Parathyroid adenoma (tissue), 2 donors: ENCODE data around the gene HIC2.

ENCODE experiments used
- H2AFZ ChIP-seq: fragments of 300-600 bp; sonication (generic); one replicate; pipeline ENCODE4 v1.7.0; 2017; ENCODE audit warnings: antibody characterized with exemption, mild to moderate bottlenecking
- H3K27ac ChIP-seq: fragments of 300-600 bp; sonication (generic); one replicate; pipeline ENCODE4 v1.7.0; 2017
- H3K27me3 ChIP-seq: fragments of 300-600 bp; sonication (generic); one replicate; pipeline ENCODE4 v1.7.0; 2017; ENCODE audit warnings: low read length; ENCODE audit not compliant: control insufficient read depth, insufficient read depth
- H3K36me3 ChIP-seq: fragments of 300-600 bp; sonication (generic); one replicate; pipeline ENCODE4 v1.7.0; 2017; ENCODE audit warnings: low read length; ENCODE audit not compliant: control insufficient read depth, insufficient read depth
- H3K4me1 ChIP-seq: fragments of 300-600 bp; sonication (generic); one replicate; pipeline ENCODE4 v1.7.0; 2017; ENCODE audit warnings: control low read depth
- H3K4me2 ChIP-seq: fragments of 300-600 bp; sonication (generic); one replicate; pipeline ENCODE4 v1.7.0; 2017; ENCODE audit warnings: low read length
- H3K4me3 ChIP-seq: fragments of 300-600 bp; sonication (generic); one replicate; pipeline ENCODE4 v1.7.0; 2017; ENCODE audit warnings: low read depth, low read length
- H3K79me2 ChIP-seq: fragments of 300-600 bp; sonication (generic); one replicate; pipeline ENCODE4 v1.7.0; 2017; ENCODE audit warnings: control low read depth
- H3K9ac ChIP-seq: fragments of 300-600 bp; sonication (generic); one replicate; pipeline ENCODE4 v1.7.0; 2017; ENCODE audit warnings: mild to moderate bottlenecking
- H3K9me3 ChIP-seq: fragments of 300-600 bp; sonication (generic); one replicate; pipeline ENCODE4 v1.7.0; 2017; ENCODE audit warnings: low read length; ENCODE audit not compliant: control insufficient read depth
- TF ChIP-seq, protein P1 (sequence below): fragments of 300-600 bp; sonication (generic); IDR thresholded peaks from one replicate; pipeline ENCODE4 v1.7.0; 2017; ENCODE audit warnings: antibody characterized with exemption, mild to moderate bottlenecking
- donor health status: primary hyperparathyroidism.

Gene HIC2

DNA sequence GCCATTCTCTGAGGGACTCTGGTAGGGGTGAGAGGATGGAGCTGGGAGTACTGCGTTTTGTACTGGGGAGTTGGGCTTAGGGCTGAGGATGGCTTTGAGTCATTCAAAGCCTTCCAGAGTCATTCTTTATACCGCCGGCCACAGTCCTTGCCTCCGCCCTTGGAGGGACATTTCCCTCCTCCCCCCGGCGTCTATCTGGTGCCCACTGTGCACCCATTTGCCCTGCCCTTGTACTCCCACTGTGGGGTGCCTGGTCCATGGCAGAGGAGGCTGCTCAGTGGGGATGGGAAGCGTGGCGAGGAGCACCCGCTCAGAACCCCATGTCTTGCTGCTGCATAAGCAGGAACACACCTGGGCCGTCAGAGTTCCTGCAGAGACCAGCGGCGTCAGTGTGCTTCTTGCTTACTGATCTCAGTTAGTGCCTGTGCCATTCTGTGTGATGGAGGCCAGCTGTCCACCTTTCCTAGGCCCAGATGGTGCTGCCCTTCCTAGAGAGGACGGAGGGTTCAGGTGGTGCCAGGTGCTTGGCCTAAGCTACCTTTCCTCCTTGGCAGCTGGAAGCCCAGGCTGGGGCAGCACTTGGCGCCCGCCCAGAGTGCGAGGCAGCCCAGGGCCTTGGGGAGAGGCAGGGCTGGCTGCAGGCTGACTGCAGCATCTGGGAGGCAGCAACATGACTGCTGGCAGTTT is 26.7 kb downstream of the HIC2 start:
- no peaks in the 10 kb centered on the region for H3K36me3 ChIP-seq
- no peak overlapping the region for H3K4me2 ChIP-seq
- H3K27ac ChIP-seq = no peak overlapping the region
- H3K4me3 ChIP-seq = no peak overlapping the region
- no peaks in the 10 kb centered on the region for H3K27me3 ChIP-seq
- H3K9me3 ChIP-seq = no peaks in the 10 kb centered on the region
- H3K9ac ChIP-seq = no peak overlapping the region
- no peak overlapping the region for H2AFZ ChIP-seq
- no peaks in the 10 kb centered on the region for H3K79me2 ChIP-seq
- no peaks in the 10 kb centered on the region for H3K4me1 ChIP-seq
- TF ChIP-seq, protein P1, sequence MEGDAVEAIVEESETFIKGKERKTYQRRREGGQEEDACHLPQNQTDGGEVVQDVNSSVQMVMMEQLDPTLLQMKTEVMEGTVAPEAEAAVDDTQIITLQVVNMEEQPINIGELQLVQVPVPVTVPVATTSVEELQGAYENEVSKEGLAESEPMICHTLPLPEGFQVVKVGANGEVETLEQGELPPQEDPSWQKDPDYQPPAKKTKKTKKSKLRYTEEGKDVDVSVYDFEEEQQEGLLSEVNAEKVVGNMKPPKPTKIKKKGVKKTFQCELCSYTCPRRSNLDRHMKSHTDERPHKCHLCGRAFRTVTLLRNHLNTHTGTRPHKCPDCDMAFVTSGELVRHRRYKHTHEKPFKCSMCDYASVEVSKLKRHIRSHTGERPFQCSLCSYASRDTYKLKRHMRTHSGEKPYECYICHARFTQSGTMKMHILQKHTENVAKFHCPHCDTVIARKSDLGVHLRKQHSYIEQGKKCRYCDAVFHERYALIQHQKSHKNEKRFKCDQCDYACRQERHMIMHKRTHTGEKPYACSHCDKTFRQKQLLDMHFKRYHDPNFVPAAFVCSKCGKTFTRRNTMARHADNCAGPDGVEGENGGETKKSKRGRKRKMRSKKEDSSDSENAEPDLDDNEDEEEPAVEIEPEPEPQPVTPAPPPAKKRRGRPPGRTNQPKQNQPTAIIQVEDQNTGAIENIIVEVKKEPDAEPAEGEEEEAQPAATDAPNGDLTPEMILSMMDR = no peak

DNA sequence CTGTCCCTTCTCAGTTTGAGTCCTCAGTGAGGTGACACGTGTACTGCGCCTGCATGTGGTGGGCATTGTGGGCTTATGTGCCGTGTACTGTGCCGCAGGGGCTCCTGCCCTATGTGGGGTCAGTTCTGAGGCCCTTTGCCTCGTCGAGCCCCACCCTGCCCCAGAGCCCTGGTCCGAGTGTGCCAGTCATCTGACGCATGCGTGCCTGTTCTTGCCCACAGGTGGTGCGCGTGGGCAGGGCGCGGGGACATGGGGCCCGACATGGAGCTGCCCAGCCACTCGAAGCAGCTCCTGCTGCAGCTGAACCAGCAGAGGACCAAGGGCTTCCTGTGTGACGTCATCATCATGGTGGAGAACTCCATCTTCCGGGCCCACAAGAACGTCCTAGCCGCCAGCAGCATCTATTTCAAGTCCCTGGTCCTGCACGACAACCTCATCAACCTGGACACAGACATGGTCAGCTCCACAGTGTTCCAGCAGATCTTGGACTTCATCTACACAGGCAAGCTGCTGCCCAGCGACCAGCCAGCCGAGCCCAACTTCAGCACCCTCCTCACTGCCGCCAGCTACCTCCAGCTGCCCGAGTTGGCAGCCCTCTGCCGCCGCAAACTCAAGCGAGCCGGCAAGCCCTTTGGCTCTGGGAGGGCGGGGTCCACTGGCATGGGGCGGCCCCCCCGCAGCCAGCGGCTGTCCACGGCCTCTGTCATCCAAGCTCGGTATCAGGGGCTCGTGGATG is 27.7 kb downstream of the HIC2 start:
- TF ChIP-seq, protein P1 = no peak
- Histone ChIP-seq H3K4me3 (no peak overlapping the region), H3K79me2 (no peaks in the 10 kb centered on the region), H3K4me1 (no peaks in the 10 kb centered on the region), H3K36me3 (no peaks in the 10 kb centered on the region), H3K4me2 (no peak overlapping the region), H3K9ac (no peak overlapping the region), H2AFZ (no peak overlapping the region), H3K27me3 (no peaks in the 10 kb centered on the region), H3K27ac (no peak overlapping the region), H3K9me3 (no peaks in the 10 kb centered on the region)

DNA sequence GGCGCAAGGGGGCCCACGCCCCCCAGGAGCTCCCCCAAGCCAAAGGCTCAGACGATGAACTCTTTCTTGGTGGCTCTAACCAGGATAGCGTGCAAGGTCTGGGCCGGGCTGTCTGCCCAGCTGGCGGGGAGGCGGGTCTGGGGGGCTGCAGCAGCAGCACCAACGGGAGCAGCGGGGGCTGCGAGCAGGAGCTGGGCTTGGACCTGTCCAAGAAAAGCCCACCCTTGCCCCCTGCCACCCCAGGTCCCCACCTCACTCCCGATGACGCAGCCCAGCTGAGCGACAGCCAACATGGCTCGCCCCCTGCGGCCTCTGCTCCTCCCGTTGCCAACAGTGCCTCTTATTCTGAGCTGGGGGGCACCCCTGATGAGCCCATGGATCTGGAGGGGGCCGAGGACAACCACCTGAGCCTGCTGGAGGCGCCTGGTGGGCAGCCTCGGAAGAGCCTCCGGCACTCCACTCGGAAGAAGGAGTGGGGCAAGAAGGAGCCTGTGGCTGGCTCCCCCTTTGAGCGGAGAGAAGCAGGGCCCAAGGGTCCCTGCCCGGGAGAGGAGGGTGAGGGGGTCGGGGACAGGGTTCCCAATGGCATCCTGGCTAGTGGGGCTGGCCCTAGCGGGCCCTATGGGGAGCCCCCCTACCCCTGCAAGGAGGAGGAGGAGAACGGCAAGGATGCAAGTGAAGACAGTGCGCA is 28.4 kb downstream of the HIC2 start:
- H3K36me3 ChIP-seq = no peaks in the 10 kb centered on the region
- TF ChIP-seq, protein P1 = no peak
- no peaks in the 10 kb centered on the region for H3K4me1 ChIP-seq
- no peaks in the 10 kb centered on the region for H3K27me3 ChIP-seq
- no peak overlapping the region for H3K9ac ChIP-seq
- no peak overlapping the region for H2AFZ ChIP-seq
- no peak overlapping the region for H3K27ac ChIP-seq
- no peaks in the 10 kb centered on the region for H3K9me3 ChIP-seq
- H3K79me2 ChIP-seq = no peaks in the 10 kb centered on the region
- H3K4me3 ChIP-seq = no peak overlapping the region
- H3K4me2 ChIP-seq = no peak overlapping the region

DNA sequence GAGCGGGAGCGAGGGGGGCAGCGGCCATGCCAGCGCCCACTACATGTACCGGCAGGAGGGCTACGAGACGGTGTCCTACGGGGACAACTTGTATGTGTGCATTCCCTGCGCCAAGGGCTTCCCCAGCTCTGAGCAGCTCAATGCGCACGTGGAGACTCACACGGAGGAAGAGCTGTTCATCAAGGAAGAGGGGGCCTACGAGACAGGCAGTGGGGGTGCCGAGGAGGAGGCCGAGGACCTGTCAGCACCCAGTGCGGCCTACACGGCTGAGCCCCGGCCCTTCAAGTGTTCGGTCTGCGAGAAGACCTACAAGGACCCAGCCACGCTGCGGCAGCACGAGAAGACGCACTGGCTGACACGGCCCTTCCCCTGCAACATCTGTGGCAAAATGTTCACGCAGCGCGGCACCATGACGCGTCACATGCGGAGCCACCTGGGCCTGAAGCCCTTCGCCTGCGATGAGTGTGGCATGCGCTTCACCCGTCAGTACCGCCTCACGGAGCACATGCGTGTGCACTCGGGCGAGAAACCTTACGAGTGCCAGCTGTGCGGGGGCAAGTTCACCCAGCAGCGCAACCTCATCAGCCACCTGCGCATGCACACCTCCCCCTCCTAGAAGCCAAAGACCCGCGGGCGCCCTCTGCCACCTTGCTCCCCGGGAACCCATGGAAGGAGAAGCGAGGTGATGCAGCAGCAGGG is 29.1 kb downstream of the HIC2 start:
- Histone ChIP-seq H3K27ac (no peak overlapping the region), H3K4me3 (no peak overlapping the region), H3K36me3 (no peaks in the 10 kb centered on the region), H3K9me3 (no peaks in the 10 kb centered on the region), H3K27me3 (no peaks in the 10 kb centered on the region), H2AFZ (no peak overlapping the region), H3K79me2 (no peaks in the 10 kb centered on the region), H3K9ac (no peak overlapping the region), H3K4me1 (no peaks in the 10 kb centered on the region), H3K4me2 (no peak overlapping the region)
- TF ChIP-seq, protein P1 = no peak
